Sigmoid colon (tissue), 7 donors: ENCODE measurements around the gene SPHK2. TPM values are rescaled to one million over a fixed set of nuclear protein-coding genes. Genes with fewer than 3 reads are reported as not detected.

Source experiments
- DNase-seq: peaks from one replicate; pipeline ENCODE4 v3.0.0-alpha.2; 2019
- H3K27ac ChIP-seq, 4 donors: fragments of 200-600 bp; sonication (generic); one replicate each; pipeline ENCODE4 v1.5.1; 2016 to 2019; ENCODE audit warnings: mild to moderate bottlenecking in 1 of 4
- H3K27me3 ChIP-seq, 3 donors: fragments of 200-600 bp; sonication (generic); one replicate each; pipeline ENCODE4 v1.5.1; 2019; ENCODE audit warnings: mild to moderate bottlenecking in 1 of 3
- H3K36me3 ChIP-seq, 4 donors: fragments of 200-600 bp; sonication (generic); one replicate each; pipeline ENCODE4 v1.5.1; 2016 to 2019
- H3K4me1 ChIP-seq, 4 donors: fragments of 200-600 bp; sonication (generic); one replicate each; pipeline ENCODE4 v1.5.1; 2017 to 2019
- H3K4me3 ChIP-seq, 4 donors: fragments of 200-600 bp; sonication (generic); one replicate each; pipeline ENCODE4 v1.5.1; 2017 to 2019; ENCODE audit warnings: mild to moderate bottlenecking in 2 of 4, moderate library complexity in 1 of 4
- H3K9me3 ChIP-seq, 4 donors: fragments of 200-600 bp in 3 of 4; sonication (generic) in 3 of 4; one replicate each; pipeline versions ENCODE4 v1.5.1 to v1.6.1; 2013 to 2019
- EP300 ChIP-seq, 4 donors: sonication (generic); formaldehyde crosslinking; IDR thresholded peaks; one replicate each; pipeline ENCODE4 v1.6.1; 2017; ENCODE audit warnings: antibody characterized with exemption in 4 of 4
- POLR2A ChIP-seq, 2 donors: fragments of 450-650 bp; IDR thresholded peaks; one replicate each; pipeline ENCODE4 v1.6.1; 2016; ENCODE audit warnings: antibody characterized with exemption in 2 of 2, mild to moderate bottlenecking in 2 of 2, moderate library complexity in 2 of 2
- POLR2AphosphoS5 ChIP-seq, 4 donors: sonication (generic); formaldehyde crosslinking; IDR thresholded peaks; one replicate each; pipeline ENCODE4 v1.6.1; 2017; ENCODE audit warnings: antibody characterized with exemption in 4 of 4
- WGBS, 2 donors: extraction: QIAGEN DNeasy Blood & Tissue Kit; methylation state at CpG; one replicate each; pipeline ENCODE4 v1.1.7; 2013; 5-methylcytosine and 5-hydroxymethylcytosine counted together
- intact Hi-C: fragments of 100-400 bp; cut with DNase I; formaldehyde crosslinking; loops from one replicate; pipeline ENCODE4 v1.15.1; 2023
- polyA plus RNA-seq, 3 donors: library from polyadenylated mRNA; stranded (reverse); fragments of 200-250 nt; gene quantifications; one replicate each; pipeline ENCODE4 v1.2.3, GENCODE V29; 2013
- total RNA-seq, 4 donors: library from RNA; depleted of rRNA; stranded (reverse); fragments of >200 nt; gene quantifications; one replicate each; pipeline ENCODE4 v1.1.0, GENCODE V29; 2016
- TF ChIP-seq, protein P1 (sequence below), 4 experiments: fragments of 450-650 bp in 3 of 4; fragments of 200-600 bp in 1 of 4; IDR thresholded peaks; one replicate each; pipeline ENCODE4 v1.5.1; 2016 to 2019; ENCODE audit warnings: antibody characterized with exemption in 4 of 4, mild to moderate bottlenecking in 3 of 4, moderate library complexity in 2 of 4
- donor health status: healthy with polysubstance abuse.
- donor health status: Bipolar disorder and iron deficiency.
- donor health status: healthy.

SPHK2 gene
- total and polyA plus RNA-seq, 7 donors: 10.0 to 45.6 (median 16.9) TPM

DNA sequence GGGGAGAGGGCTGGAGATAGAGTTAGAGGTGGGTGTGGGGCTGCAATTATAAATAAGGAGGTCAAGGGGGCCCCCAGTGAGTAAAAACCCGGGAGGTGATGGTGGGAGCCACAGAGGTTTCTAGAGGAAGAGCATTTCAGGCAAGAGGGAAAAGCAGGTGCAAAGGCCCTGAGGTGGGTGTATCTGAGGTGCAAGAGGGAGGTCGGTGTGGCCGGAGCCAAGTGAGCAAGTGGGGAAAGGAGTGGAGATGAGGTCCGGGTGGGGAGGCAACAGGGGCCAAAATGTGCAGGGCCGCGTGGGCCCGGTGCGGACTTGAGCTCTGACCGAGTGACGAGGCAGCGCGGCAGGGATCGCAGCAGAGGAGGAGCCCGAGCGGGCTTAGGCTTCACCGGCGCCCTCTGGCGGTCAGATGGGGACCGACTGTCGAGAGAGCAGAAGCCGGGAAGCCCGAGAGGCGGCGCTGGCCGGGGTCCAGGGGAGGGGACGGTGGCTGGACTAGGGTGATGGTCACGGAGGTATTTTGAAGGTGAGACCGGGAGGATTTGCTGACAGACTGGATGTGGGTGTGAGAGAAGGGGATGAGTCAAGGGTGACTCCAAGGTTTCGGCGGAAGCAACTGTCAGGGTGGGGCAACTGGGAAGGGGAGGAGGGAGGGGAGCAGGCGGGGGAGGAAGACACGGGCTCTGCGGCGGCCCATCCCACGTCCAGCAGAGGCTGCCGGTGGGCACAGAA lies 30.5 kb upstream of the SPHK2 start:
- H3K4me1 ChIP-seq: peaks cover 0 to 21% (median 8%) of the 10 kb centered on the region in 4 donors
- intact Hi-C loops: loop anchor here (1.0 kb wide), 1 partner anchor 29 kb away; no protein-coding TSS in a partner anchor
- H3K27ac ChIP-seq: peak overlapping the region in 3 of 4 donors; percentile 33 to 48 (median 44)
- no peaks in the 10 kb centered on the region for H3K9me3 ChIP-seq
- H3K27me3 ChIP-seq: no peaks in the 10 kb centered on the region
- TF ChIP-seq POLR2AphosphoS5 (IDR thresholded peaks at IDR 0.05) (peak in 2 of 4 donors; percentile 18 to 39), EP300 (IDR thresholded peaks at IDR 0.05) (no peak), POLR2A (IDR thresholded peaks at IDR 0.05) (no peak)
- TF ChIP-seq, protein P1, sequence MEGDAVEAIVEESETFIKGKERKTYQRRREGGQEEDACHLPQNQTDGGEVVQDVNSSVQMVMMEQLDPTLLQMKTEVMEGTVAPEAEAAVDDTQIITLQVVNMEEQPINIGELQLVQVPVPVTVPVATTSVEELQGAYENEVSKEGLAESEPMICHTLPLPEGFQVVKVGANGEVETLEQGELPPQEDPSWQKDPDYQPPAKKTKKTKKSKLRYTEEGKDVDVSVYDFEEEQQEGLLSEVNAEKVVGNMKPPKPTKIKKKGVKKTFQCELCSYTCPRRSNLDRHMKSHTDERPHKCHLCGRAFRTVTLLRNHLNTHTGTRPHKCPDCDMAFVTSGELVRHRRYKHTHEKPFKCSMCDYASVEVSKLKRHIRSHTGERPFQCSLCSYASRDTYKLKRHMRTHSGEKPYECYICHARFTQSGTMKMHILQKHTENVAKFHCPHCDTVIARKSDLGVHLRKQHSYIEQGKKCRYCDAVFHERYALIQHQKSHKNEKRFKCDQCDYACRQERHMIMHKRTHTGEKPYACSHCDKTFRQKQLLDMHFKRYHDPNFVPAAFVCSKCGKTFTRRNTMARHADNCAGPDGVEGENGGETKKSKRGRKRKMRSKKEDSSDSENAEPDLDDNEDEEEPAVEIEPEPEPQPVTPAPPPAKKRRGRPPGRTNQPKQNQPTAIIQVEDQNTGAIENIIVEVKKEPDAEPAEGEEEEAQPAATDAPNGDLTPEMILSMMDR (IDR thresholded peaks at IDR 0.05): peak; percentile 93 to 96 (median 94)
- 3 to 4% methylated on average over 36 of the region's 36 CpGs for WGBS, 2 donors
- no peaks in the 10 kb centered on the region for H3K36me3 ChIP-seq
- peak overlapping the region; percentile 28 to 49 (median 44) for H3K4me3 ChIP-seq
- peak; percentile 94 for DNase-seq

DNA sequence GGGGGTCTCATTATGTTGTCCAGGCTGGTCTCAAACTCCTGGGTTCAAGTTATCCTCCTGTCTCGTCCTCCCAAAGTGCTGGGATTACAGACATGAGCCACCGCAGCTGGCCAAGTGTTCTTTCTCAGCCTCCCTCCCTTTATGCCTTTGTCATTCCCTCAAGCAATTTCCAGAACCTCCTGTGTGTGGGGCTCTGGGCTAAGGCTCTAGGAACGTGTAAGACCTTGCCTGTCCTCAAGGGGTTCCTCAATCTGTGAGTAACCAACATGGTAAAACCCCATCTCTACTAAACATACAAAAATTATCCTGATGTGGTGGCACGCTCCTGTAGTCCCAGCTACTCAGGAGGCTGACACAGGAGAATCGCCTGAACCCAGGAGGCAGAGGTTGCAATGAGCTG lies 28.3 kb upstream of the SPHK2 start:
- H3K27ac ChIP-seq: no peak overlapping the region
- no peaks in the 10 kb centered on the region for H3K9me3 ChIP-seq
- H3K4me3 ChIP-seq: no peak overlapping the region
- intact Hi-C loops: no loop called here
- no peak for DNase-seq
- H3K4me1 ChIP-seq: peaks cover 0 to 16% (median 6%) of the 10 kb centered on the region in 4 donors
- no peaks in the 10 kb centered on the region for H3K36me3 ChIP-seq
- TF ChIP-seq POLR2A (IDR thresholded peaks at IDR 0.05) (no peak), EP300 (IDR thresholded peaks at IDR 0.05) (no peak), POLR2AphosphoS5 (IDR thresholded peaks at IDR 0.05) (no peak)
- TF ChIP-seq, protein P1 (IDR thresholded peaks at IDR 0.05): no peak
- no peaks in the 10 kb centered on the region for H3K27me3 ChIP-seq
- WGBS, 2 donors: 85 to 87% methylated on average over 5 of the region's 5 CpGs

DNA sequence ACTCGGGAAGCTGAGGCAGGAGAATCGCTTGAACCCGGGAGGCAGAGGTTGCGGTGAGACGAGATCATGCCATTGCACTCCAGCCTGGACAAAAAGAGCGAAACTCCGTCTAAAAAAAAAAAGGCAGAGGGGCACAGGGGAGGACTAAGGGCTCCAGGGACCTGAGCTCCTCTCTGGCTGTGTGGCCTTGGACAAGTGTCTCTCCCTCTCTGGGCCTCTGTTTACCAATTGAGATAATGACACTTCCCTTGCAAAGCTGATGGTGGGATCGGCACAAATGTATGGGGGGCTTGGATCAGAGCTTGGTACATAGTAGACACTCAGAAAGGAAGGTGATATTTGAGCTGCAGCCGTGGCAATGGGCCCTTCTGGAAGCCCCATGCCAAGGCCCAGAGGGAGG lies 24.1 kb upstream of the SPHK2 start:
- no peak for DNase-seq
- Histone ChIP-seq H3K27ac (no peak overlapping the region), H3K36me3 (no peaks in the 10 kb centered on the region), H3K4me1 (no peaks in the 10 kb centered on the region), H3K27me3 (peaks cover 0 to 12% (median 0%) of the 10 kb centered on the region in 3 donors), H3K9me3 (no peaks in the 10 kb centered on the region), H3K4me3 (no peak overlapping the region)
- WGBS, 2 donors: 89% methylated on average over 9 of the region's 9 CpGs
- intact Hi-C loops: no loop called here
- TF ChIP-seq POLR2A (IDR thresholded peaks at IDR 0.05): no peak
- TF ChIP-seq EP300 (IDR thresholded peaks at IDR 0.05): no peak
- no peak for TF ChIP-seq POLR2AphosphoS5 (IDR thresholded peaks at IDR 0.05)
- TF ChIP-seq, protein P1 (IDR thresholded peaks at IDR 0.05): no peak

DNA sequence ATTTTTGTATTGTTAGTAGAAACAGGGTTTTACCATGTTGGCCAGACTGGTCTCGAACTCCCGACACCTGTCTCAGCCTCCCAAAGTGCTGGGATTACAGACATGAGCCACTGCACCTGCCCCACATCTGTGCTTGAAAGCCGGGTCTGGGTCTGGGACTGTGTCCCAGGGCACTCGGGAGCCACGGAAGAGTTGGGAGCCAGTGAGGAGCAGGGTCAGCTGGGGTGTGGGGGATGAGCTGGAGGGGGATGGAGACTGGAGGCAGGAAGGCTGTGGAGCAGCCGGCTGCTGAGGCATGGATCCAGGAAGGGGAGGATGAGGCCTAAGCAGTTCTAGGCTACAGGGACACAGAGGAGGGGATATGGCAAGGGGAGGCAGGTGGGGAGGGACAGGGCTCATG lies 23.5 kb upstream of the SPHK2 start:
- Histone ChIP-seq H3K4me1 (no peaks in the 10 kb centered on the region), H3K27ac (no peak overlapping the region), H3K27me3 (peaks cover 0 to 12% (median 0%) of the 10 kb centered on the region in 3 donors), H3K4me3 (no peak overlapping the region), H3K36me3 (no peaks in the 10 kb centered on the region), H3K9me3 (no peaks in the 10 kb centered on the region)
- TF ChIP-seq EP300 (IDR thresholded peaks at IDR 0.05): no peak
- TF ChIP-seq POLR2A (IDR thresholded peaks at IDR 0.05): no peak
- no peak for TF ChIP-seq POLR2AphosphoS5 (IDR thresholded peaks at IDR 0.05)
- TF ChIP-seq, protein P1 (IDR thresholded peaks at IDR 0.05): no peak
- 84% methylated on average over 6 of the region's 6 CpGs for WGBS, 2 donors
- intact Hi-C loops: no loop called here
- no peak for DNase-seq
